Measurements from ENCODE around the gene IL4R.

GRCh38 chr16:27369806-27370205 is 56.0 kb downstream of the IL4R start:
- no peak for TF ChIP-seq CTCF (IDR thresholded peaks at IDR 0.05)
- no peak for TF ChIP-seq POLR2A (IDR thresholded peaks at IDR 0.05)
- no peak for TF ChIP-seq EP300 (IDR thresholded peaks at IDR 0.05)
